Stimulated activated CD8-positive, alpha-beta memory T cell treated with anti-CD3 and anti-CD28 coated beads, Interleukin-7, amount 100 ng/mL, for 1 hour (primary cell): ENCODE results near the gene CUBN.

Experiments
- DNase-seq, 2 donors: peaks; one replicate each; pipeline ENCODE4 v3.0.0-alpha.2; 2020; ENCODE audit warnings: low read depth in 2 of 2

Gene CUBN

GRCh38 chr10:17073725-17074540, 55.7 kb downstream of the CUBN start:
- DNase-seq: no peak

GRCh38 chr10:17068953-17069352, 60.7 kb downstream of the CUBN start:
- no peak for DNase-seq

- no peak for DNase-seq
Measured at GRCh38 chr10:17067376-17068264, 62.0 kb downstream of the CUBN start.

GRCh38 chr10:17066807-17067206, 62.8 kb downstream of the CUBN start:
- no peak for DNase-seq

- DNase-seq: no peak
Measured at GRCh38 chr10:17066000-17066399, 63.6 kb downstream of the CUBN start.

GRCh38 chr10:17065273-17065672, 64.3 kb downstream of the CUBN start:
- no peak for DNase-seq

- DNase-seq: no peak
Measured at GRCh38 chr10:17064435-17064834, 65.2 kb downstream of the CUBN start.

GRCh38 chr10:17062955-17063484, 66.6 kb downstream of the CUBN start:
- no peak for DNase-seq

- DNase-seq: no peak
Measured at GRCh38 chr10:17062493-17062892, 67.1 kb downstream of the CUBN start.

- no peak for DNase-seq
Measured at GRCh38 chr10:17062009-17062408, 67.6 kb downstream of the CUBN start.

GRCh38 chr10:17061418-17061817, 68.2 kb downstream of the CUBN start:
- DNase-seq: no peak

- DNase-seq: no peak
Measured at GRCh38 chr10:17060289-17060688, 69.3 kb downstream of the CUBN start.

GRCh38 chr10:17059197-17059688, 70.4 kb downstream of the CUBN start:
- no peak for DNase-seq

GRCh38 chr10:17058093-17058492, 71.5 kb downstream of the CUBN start:
- no peak for DNase-seq

GRCh38 chr10:17056781-17057428, 72.7 kb downstream of the CUBN start:
- no peak for DNase-seq

GRCh38 chr10:17053513-17053912, 76.1 kb downstream of the CUBN start:
- no peak for DNase-seq

GRCh38 chr10:17053061-17053460, 76.5 kb downstream of the CUBN start:
- no peak for DNase-seq

- DNase-seq: no peak
Measured at GRCh38 chr10:17051851-17052250, 77.8 kb downstream of the CUBN start.

- no peak for DNase-seq
Measured at GRCh38 chr10:17049195-17049594, 80.4 kb downstream of the CUBN start.

- no peak for DNase-seq
Measured at GRCh38 chr10:17047908-17048307, 81.7 kb downstream of the CUBN start.

- DNase-seq: no peak
Measured at GRCh38 chr10:17046989-17047388, 82.6 kb downstream of the CUBN start.

GRCh38 chr10:17043586-17043985, 86.0 kb downstream of the CUBN start:
- no peak for DNase-seq
